ENCODE measurements around the gene TMPRSS9. TPM values are rescaled to one million over a fixed set of nuclear protein-coding genes. Genes with fewer than 3 reads are reported as not detected.

The TMPRSS9 gene
- total and polyA plus RNA-seq, 11 donors, result 0.09 to 0.19 TPM; not detected in 9

- H3K27me3 ChIP-seq, result no peaks in the 10 kb centered on the region
- TF ChIP-seq CTCF (IDR thresholded peaks at IDR 0.05) (no peak), POLR2A (IDR thresholded peaks at IDR 0.05) (no peak)
- no peak for ATAC-seq
- no peak for DNase-seq
- peaks cover 0 to 65% (median 15%) of the 10 kb centered on the region in 9 donors for H3K36me3 ChIP-seq
- H3K9me3 ChIP-seq, result no peaks in the 10 kb centered on the region
- intact Hi-C loops (cut with DNase I), result no loop called here
- no peak overlapping the region for H3K27ac ChIP-seq
- 95 to 98% (median 97%) methylated on average over 1 of the region's 1 CpG for WGBS, 4 donors
- H3K4me3 ChIP-seq, result no peak overlapping the region
- no peaks in the 10 kb centered on the region for H3K4me1 ChIP-seq
Observed at GRCh38 chr19:2440515-2440914, 80.5 kb downstream of the TMPRSS9 start.

- TF ChIP-seq CTCF (IDR thresholded peaks at IDR 0.05), result no peak
- no peak for TF ChIP-seq POLR2A (IDR thresholded peaks at IDR 0.05)
- Histone ChIP-seq H3K36me3 (peaks cover 0 to 65% (median 15%) of the 10 kb centered on the region in 9 donors), H3K27me3 (no peaks in the 10 kb centered on the region), H3K9me3 (no peaks in the 10 kb centered on the region), H3K4me1 (peaks cover 0 to 1% (median 0%) of the 10 kb centered on the region in 12 donors), H3K4me3 (no peak overlapping the region), H3K27ac (no peak overlapping the region)
- 96 to 98% (median 97%) methylated on average over 12 to 26 of the region's 26 CpGs for WGBS, 4 donors
- intact Hi-C loops (cut with DNase I), result no loop called here
- no peak for ATAC-seq
- peak in 1 of 5 donors; percentile 56 for DNase-seq
Observed at GRCh38 chr19:2441096-2441752, 81.2 kb downstream of the TMPRSS9 start.

GRCh38 chr19:2443116-2443784 lies 83.2 kb downstream of the TMPRSS9 start:
- WGBS, 4 donors, result 90 to 93% (median 92%) methylated on average over 16 to 22 of the region's 22 CpGs
- peaks cover 0 to 7% (median 0%) of the 10 kb centered on the region in 12 donors for H3K4me1 ChIP-seq

More at GRCh38 chr19:2443116-2443784, 83.2 kb downstream of the TMPRSS9 start:
- Histone ChIP-seq H3K36me3 (peaks cover 0 to 50% (median 2%) of the 10 kb centered on the region in 9 donors), H3K9me3 (no peaks in the 10 kb centered on the region), H3K27me3 (no peaks in the 10 kb centered on the region), H3K4me3 (no peak overlapping the region), H3K27ac (no peak overlapping the region)
- TF ChIP-seq POLR2A (IDR thresholded peaks at IDR 0.05), result no peak
- no peak for TF ChIP-seq CTCF (IDR thresholded peaks at IDR 0.05)
- intact Hi-C loops (cut with DNase I), result no loop called here
- ATAC-seq, result no peak
- peak in 1 of 5 donors; percentile 51 for DNase-seq

Measured in heart left ventricle (tissue), 16 donors.